B cell (primary cell): ENCODE results near the gene SYCP2. TPM values are rescaled to one million over a fixed set of nuclear protein-coding genes. Genes with fewer than 3 reads are reported as not detected.

ENCODE experiments used
- ATAC-seq: fragments of 200-7000 bp; cut with Tn5 transposase; one replicate; pipeline ENCODE4 v1.10.0; 2021; ENCODE audit warnings: low read depth, mild to moderate bottlenecking, moderate number of reproducible peaks, moderate library complexity
- CTCF ChIA-PET: fragments of 350-600 bp; sonication (Branson Sonifier 250); formaldehyde crosslinking; loops from one replicate; lab custom pipeline; 2021; ENCODE audit warnings: antibody characterized with exemption, inconsistent platforms; lab: Charles Lee
- POLR2A ChIA-PET: fragments of 350-600 bp; sonication (Branson Sonifier 250); formaldehyde crosslinking; loops from one replicate; lab custom pipeline; 2021; ENCODE audit warnings: antibody characterized with exemption; lab: Charles Lee
- DNase-seq: peaks from one replicate; pipeline ENCODE4 v3.0.0; 2013
- H2AFZ ChIP-seq: 2 replicates; pipeline ENCODE4 v1.6.1; 2012; ENCODE audit warnings: mild to moderate bottlenecking, low read depth, low read length; ENCODE audit not compliant: insufficient read depth, poor library complexity, severe bottlenecking
- H3K27ac ChIP-seq, 2 donors: 1 replicate in 1 of 2; 2 replicates in 1 of 2; pipeline ENCODE4 v1.5.1; 2012 to 2013; ENCODE audit warnings: low read length in 2 of 2, mild to moderate bottlenecking in 2 of 2, moderate library complexity in 1 of 2
- H3K27me3 ChIP-seq, 4 experiments: fragments of 200-600 bp in 1 of 4; sonication (generic) in 1 of 4; replicated peaks in 1 of 4; 1 replicate in 2 of 4; 2 replicates in 2 of 4; pipeline versions ENCODE4 v1.6.1 to v1.7.0; 2013 to 2016; ENCODE audit warnings: low read length in 3 of 4, mild to moderate bottlenecking in 2 of 4, mixed read lengths in 1 of 4, moderate library complexity in 1 of 4; ENCODE audit not compliant: insufficient read depth in 4 of 4, control insufficient read depth in 3 of 4; ENCODE audit errors: control extremely low read depth in 1 of 4
- H3K36me3 ChIP-seq, 2 experiments: replicated peaks in 1 of 2; 1 replicate in 1 of 2; 2 replicates in 1 of 2; pipeline versions ENCODE4 v1.6.1 to v1.7.1; 2013; ENCODE audit warnings: low read length in 1 of 2; ENCODE audit not compliant: insufficient read depth in 2 of 2, control insufficient read depth in 1 of 2; ENCODE audit errors: control extremely low read depth in 1 of 2, extremely low read depth in 1 of 2
- H3K4me1 ChIP-seq, 2 donors: fragments of 200-600 bp in 1 of 2; sonication (generic) in 1 of 2; 1 replicate in 1 of 2; 2 replicates in 1 of 2; pipeline versions ENCODE4 v1.5.1 to v1.6.1; 2013 to 2017; ENCODE audit warnings: low read length in 2 of 2; ENCODE audit not compliant: control insufficient read depth in 2 of 2, insufficient read depth in 2 of 2
- H3K4me2 ChIP-seq: replicated peaks from 2 replicates; pipeline ENCODE3; 2012; ENCODE audit warnings: mild to moderate bottlenecking, low read depth, low read length; ENCODE audit not compliant: poor library complexity, severe bottlenecking
- H3K4me3 ChIP-seq, 5 experiments: fragments of 200-600 bp in 1 of 5; sonication (generic) in 1 of 5; 1 replicate in 3 of 5; 2 replicates in 2 of 5; pipeline versions ENCODE4 v1.5.1 to v1.7.0; 2011 to 2016; ENCODE audit warnings: low read length in 4 of 5, mild to moderate bottlenecking in 4 of 5, low read depth in 2 of 5, control low read depth in 1 of 5, moderate library complexity in 1 of 5; ENCODE audit not compliant: insufficient read depth in 1 of 5; ENCODE audit errors: control extremely low read depth in 1 of 5, extremely low read depth in 1 of 5
- H3K79me2 ChIP-seq: fragments of 200-600 bp; sonication (generic); one replicate; pipeline ENCODE4 v1.6.0; 2016; ENCODE audit warnings: low read length; ENCODE audit not compliant: control insufficient read depth, insufficient read depth
- H3K9ac ChIP-seq: fragments of 200-600 bp; sonication (generic); 2 replicates; pipeline ENCODE4 v1.6.1; 2017; ENCODE audit warnings: mild to moderate bottlenecking, low read length, moderate library complexity
- H3K9me3 ChIP-seq, 3 donors: one replicate each; pipeline versions ENCODE4 v1.6.1 to v1.7.1; 2013; ENCODE audit warnings: low read length in 2 of 3; ENCODE audit not compliant: control insufficient read depth in 2 of 3, insufficient read depth in 1 of 3; ENCODE audit errors: control extremely low read depth in 1 of 3
- H4K20me1 ChIP-seq: 2 replicates; pipeline ENCODE4 v1.6.0; 2012; ENCODE audit warnings: mild to moderate bottlenecking, low read length; ENCODE audit not compliant: insufficient read depth, control insufficient read depth, poor library complexity, severe bottlenecking
- H3K27ac Mint-ChIP-seq: one replicate; pipeline ENCODE4 v1.8.0; 2021; ENCODE audit warnings: mixed read lengths
- H3K27me3 Mint-ChIP-seq: one replicate; pipeline ENCODE4 v1.8.0; 2021; ENCODE audit warnings: mixed read lengths
- H3K4me1 Mint-ChIP-seq: one replicate; pipeline ENCODE4 v1.8.0; 2021; ENCODE audit warnings: mixed read lengths
- H3K4me3 Mint-ChIP-seq: one replicate; pipeline ENCODE4 v1.8.0; 2021; ENCODE audit warnings: mixed read lengths
- H3K9me3 Mint-ChIP-seq: one replicate; pipeline ENCODE4 v1.8.0; 2022; ENCODE audit warnings: mixed read lengths; ENCODE audit not compliant: insufficient read depth
- EZH2 ChIP-seq: IDR thresholded peaks from 2 replicates; pipeline ENCODE4 v1.6.1; 2012; ENCODE audit warnings: borderline replicate concordance, low read depth, mild to moderate bottlenecking, moderate library complexity, low read length; ENCODE audit not compliant: insufficient read depth, poor library complexity, severe bottlenecking
- WGBS: methylation state at CpG from one replicate; pipeline ENCODE4 v1.1.5; 2013; ENCODE audit warnings: missing lambda C conversion rate; ENCODE audit not compliant: insufficient coverage; 5-methylcytosine and 5-hydroxymethylcytosine counted together
- intact Hi-C: fragments of 100-400 bp; cut with micrococcal nuclease; formaldehyde crosslinking; loops from one replicate; pipeline ENCODE4 v1.10.0; 2022
- polyA plus RNA-seq: library from polyadenylated mRNA; depleted of rRNA; stranded (reverse); fragments of >200 nt; gene quantifications from 2 replicates; pipeline ENCODE4 v1.2.3, GENCODE V29; 2012
- total RNA-seq, 2 donors: library from RNA; stranded (reverse); fragments of 120-200 nt in 1 of 2; gene quantifications; 1 replicate in 1 of 2; 2 replicates in 1 of 2; pipeline versions ENCODE4 v1.2.3 to v1.2.4, GENCODE V29; 2013 to 2022
- TF ChIP-seq, protein P1 (sequence below): fragments of 200-600 bp; IDR thresholded peaks from one replicate; pipeline ENCODE4 v1.8.0; 2022; ENCODE audit warnings: antibody characterized with exemption, mild to moderate bottlenecking

Gene SYCP2
- total and polyA plus RNA-seq, 2 donors (not counting 1 experiment from before 2014, with no cell fraction given): 0.98 to 4.5 TPM

DNA sequence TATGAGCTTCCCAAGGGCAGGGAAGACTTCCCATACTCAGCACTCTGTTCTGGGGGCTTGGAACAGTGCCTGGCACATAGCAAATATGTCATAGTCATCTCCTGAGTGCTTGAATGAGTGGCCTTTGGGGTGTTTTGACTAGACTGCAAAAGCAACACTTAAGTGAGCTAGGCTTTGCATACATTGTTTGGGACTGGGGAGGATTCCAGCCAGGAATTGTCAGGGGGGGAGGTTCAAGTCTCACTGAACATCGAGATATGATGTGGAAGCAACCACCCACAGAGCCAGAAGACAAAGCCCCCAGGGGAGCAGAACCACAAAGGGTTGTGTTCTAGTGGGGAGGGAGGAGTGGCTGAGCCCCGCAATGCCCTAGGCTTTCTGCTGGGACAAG is 98.4 kb downstream of the SYCP2 start:
- DNase-seq (no peak), ATAC-seq (no peak)
- Histone ChIP-seq H2AFZ (no peak overlapping the region), H3K9me3 (no peaks in the 10 kb centered on the region), H3K9ac (no peak overlapping the region), H3K79me2 (no peaks in the 10 kb centered on the region), H3K4me3 (no peak overlapping the region), H3K27ac (no peak overlapping the region), H3K36me3 (no peaks in the 10 kb centered on the region), H3K4me1 (no peaks in the 10 kb centered on the region), H3K27me3 (peaks cover 0 to 7% (median 3%) of the 10 kb centered on the region in 4 experiments), H4K20me1 (no peaks in the 10 kb centered on the region), H3K4me2 (no peak overlapping the region)
- Mint-ChIP-seq H3K27ac (no peak overlapping the region), H3K9me3 (no peaks in the 10 kb centered on the region), H3K4me3 (no peak overlapping the region), H3K4me1 (no peaks in the 10 kb centered on the region), H3K27me3 (peaks cover 36% of the 10 kb centered on the region)
- WGBS: 39% methylated on average over 2 of the region's 2 CpGs
- TF ChIP-seq, protein P1, sequence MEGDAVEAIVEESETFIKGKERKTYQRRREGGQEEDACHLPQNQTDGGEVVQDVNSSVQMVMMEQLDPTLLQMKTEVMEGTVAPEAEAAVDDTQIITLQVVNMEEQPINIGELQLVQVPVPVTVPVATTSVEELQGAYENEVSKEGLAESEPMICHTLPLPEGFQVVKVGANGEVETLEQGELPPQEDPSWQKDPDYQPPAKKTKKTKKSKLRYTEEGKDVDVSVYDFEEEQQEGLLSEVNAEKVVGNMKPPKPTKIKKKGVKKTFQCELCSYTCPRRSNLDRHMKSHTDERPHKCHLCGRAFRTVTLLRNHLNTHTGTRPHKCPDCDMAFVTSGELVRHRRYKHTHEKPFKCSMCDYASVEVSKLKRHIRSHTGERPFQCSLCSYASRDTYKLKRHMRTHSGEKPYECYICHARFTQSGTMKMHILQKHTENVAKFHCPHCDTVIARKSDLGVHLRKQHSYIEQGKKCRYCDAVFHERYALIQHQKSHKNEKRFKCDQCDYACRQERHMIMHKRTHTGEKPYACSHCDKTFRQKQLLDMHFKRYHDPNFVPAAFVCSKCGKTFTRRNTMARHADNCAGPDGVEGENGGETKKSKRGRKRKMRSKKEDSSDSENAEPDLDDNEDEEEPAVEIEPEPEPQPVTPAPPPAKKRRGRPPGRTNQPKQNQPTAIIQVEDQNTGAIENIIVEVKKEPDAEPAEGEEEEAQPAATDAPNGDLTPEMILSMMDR: no peak
- no peak for TF ChIP-seq EZH2
- ChIA-PET CTCF (no interaction called here), POLR2A (no interaction called here)
- intact Hi-C loops: no loop called here

DNA sequence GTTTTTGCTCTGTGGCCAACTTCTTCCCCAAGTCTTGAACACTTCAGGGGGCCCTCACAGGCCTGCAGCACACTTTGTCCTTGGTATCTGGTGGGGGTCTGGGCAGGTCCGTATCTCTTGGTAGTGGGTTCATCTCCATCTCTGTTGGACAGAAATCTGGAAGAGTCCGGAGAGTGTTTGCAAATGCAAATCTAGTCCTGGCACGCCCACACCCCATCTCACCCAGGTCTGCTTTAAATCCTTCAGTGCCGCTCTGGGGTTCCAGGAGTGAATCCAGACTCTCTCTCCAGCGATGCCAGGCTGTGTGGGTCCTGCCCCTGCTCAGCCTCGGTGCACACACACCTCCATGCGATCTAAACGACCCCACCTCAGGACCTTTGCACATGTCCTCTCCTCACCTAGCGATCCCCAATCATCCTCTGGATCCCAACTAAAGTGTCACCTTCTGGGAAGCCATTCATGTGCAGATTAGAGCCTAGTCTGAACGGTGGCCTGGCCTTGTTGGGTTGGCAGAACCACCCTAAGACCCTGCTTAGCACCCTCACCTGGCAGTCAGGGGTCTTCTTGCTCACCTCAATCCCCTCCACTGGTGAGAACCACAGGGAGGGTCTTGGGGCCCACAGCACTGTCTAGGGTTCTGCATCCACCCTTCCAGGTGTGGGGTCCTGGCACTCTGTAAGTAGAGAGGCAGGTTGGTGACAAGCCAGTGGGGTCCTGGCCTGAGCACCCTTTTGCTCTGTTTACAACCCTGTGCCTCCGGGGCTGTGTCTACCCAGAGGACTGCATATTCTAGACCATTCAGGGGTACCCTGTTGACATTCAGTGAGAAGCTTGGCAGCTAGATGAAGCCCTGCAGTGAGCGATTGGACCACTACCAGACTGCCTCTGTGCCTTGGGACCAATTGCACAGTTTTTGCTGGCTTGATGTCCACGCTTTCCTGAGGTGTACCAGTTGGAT is 100.8 kb downstream of the SYCP2 start:
- intact Hi-C loops: no loop called here
- TF ChIP-seq, protein P1: no peak
- no peak for TF ChIP-seq EZH2
- WGBS: 83% methylated on average over 13 of the region's 13 CpGs
- Mint-ChIP-seq H3K27ac (no peak overlapping the region), H3K4me1 (no peaks in the 10 kb centered on the region), H3K4me3 (no peak overlapping the region), H3K27me3 (peaks cover 36% of the 10 kb centered on the region), H3K9me3 (no peaks in the 10 kb centered on the region)
- no peaks in the 10 kb centered on the region for H3K36me3 ChIP-seq
- H3K27ac ChIP-seq: no peak overlapping the region
- peaks cover 0 to 6% (median 0%) of the 10 kb centered on the region in 4 experiments for H3K27me3 ChIP-seq
- no peaks in the 10 kb centered on the region for H3K79me2 ChIP-seq
- no peak overlapping the region for H3K4me3 ChIP-seq
- ATAC-seq (no peak), DNase-seq (no peak)
- H3K9ac ChIP-seq: no peak overlapping the region
- CTCF ChIA-PET: no interaction called here
- POLR2A ChIA-PET: no interaction called here
- no peaks in the 10 kb centered on the region for H4K20me1 ChIP-seq
- no peak overlapping the region for H2AFZ ChIP-seq
- no peaks in the 10 kb centered on the region for H3K9me3 ChIP-seq
- no peaks in the 10 kb centered on the region for H3K4me1 ChIP-seq
- no peak overlapping the region for H3K4me2 ChIP-seq
